ENCODE measurements around the gene CLDND2. TPM values are rescaled to one million over a fixed set of nuclear protein-coding genes. Genes with fewer than 3 reads are reported as not detected.

Gene CLDND2
- total RNA-seq, 1 donor from 2014 or later, result 0.84 TPM

DNA sequence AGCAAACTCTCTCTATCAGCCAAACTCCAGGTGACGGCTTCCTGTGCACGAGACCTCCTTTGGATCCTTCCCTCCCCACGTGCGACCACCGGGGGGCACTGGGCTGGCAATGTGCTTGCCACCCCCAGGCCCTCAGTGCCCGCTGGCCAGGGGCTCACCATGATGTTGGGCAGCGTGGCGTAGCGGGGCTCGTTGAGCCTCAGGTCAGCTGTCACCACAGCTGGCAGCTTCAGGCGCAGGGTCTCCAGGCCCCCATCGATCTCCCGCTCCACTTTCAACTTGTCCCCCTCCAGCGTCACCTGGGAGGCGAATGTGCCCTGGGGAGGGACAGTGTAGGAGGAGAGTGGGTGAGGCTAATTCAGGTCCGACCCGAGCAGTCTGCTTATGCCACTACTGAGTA lies 22.1 kb downstream of the CLDND2 start:
- no peaks in the 10 kb centered on the region for H3K9me3 Mint-ChIP-seq
- no peak for TF ChIP-seq CTCF (conservative IDR thresholded peaks at IDR 0.05)
- DNase-seq (ENCODE audit: low read depth, low spot score), result no peak
- peaks cover 6% of the 10 kb centered on the region for H3K27me3 Mint-ChIP-seq (ENCODE audit: low read depth)
- H3K27ac Mint-ChIP-seq (ENCODE audit: unreplicated experiment), result peak overlapping the region; percentile 78
- no peaks in the 10 kb centered on the region for H3K4me1 Mint-ChIP-seq
- no peak overlapping the region for H3K4me3 Mint-ChIP-seq
- H3K36me3 Mint-ChIP-seq (ENCODE audit: low read depth), result peaks cover 4% of the 10 kb centered on the region

GRCh38 chr19:51345076-51345620 lies 23.7 kb downstream of the CLDND2 start:
- H3K4me1 Mint-ChIP-seq, result no peaks in the 10 kb centered on the region
- H3K36me3 Mint-ChIP-seq (ENCODE audit: low read depth), result peaks cover 3% of the 10 kb centered on the region
- no peak for TF ChIP-seq CTCF (conservative IDR thresholded peaks at IDR 0.05)
- no peaks in the 10 kb centered on the region for H3K9me3 Mint-ChIP-seq
- no peak for DNase-seq (ENCODE audit: low read depth, low spot score)
- H3K27me3 Mint-ChIP-seq (ENCODE audit: low read depth), result peaks cover 15% of the 10 kb centered on the region
- no peak overlapping the region for H3K27ac Mint-ChIP-seq (ENCODE audit: unreplicated experiment)
- H3K4me3 Mint-ChIP-seq, result no peak overlapping the region

DNA sequence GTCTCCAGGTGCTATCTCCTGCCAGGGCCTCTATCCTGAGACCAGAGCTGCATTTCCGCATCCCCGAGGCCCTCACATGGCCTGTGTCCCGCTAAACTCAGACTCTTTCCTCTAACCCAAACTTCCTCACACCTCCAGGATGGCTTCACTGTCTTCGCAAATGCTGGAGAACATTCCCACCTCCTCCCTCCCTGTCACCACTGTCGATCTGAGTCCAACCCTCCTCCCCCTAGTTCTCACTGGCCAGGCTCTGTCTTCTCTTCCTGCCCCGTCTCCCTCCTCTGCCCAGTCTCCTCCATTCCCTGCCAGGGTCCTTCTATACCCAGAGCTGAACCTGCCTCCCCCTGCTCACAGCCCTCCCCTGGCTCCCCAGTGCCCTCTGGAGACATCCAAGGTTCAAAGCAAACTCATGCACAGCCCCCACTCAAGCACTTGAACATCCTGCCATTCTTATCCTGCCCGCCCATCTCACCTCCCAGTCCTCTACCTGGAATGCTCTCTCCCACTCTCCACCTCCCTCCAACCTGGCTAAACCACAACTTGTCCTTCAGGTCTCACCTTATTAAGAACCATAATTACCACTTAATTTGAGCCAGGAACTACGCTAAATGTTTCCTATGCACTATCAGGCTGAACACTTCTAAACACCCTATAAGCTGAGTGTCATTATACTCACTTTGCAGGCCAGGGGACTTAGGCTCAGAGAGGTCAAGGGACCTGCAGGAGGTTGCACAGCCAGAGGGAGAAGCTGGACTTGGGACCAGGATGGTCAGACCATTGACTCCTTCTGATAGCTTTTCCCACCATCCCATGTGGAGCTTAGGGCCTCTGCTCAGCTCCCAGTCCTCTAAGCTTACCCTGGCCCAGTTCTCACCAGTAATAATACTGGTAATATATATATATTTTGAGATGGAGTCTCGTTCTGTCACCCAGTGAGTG lies 25.9 kb downstream of the CLDND2 start:
- Mint-ChIP-seq H3K27ac (ENCODE audit: unreplicated experiment) (peak overlapping the region; percentile 86), H3K27me3 (ENCODE audit: low read depth) (peaks cover 15% of the 10 kb centered on the region), H3K9me3 (no peaks in the 10 kb centered on the region), H3K36me3 (ENCODE audit: low read depth) (peaks cover 3% of the 10 kb centered on the region), H3K4me1 (peaks cover 12% of the 10 kb centered on the region), H3K4me3 (peak overlapping the region; percentile 39)
- TF ChIP-seq CTCF (conservative IDR thresholded peaks at IDR 0.05), result no peak
- no peak for DNase-seq (ENCODE audit: low read depth, low spot score)

DNA sequence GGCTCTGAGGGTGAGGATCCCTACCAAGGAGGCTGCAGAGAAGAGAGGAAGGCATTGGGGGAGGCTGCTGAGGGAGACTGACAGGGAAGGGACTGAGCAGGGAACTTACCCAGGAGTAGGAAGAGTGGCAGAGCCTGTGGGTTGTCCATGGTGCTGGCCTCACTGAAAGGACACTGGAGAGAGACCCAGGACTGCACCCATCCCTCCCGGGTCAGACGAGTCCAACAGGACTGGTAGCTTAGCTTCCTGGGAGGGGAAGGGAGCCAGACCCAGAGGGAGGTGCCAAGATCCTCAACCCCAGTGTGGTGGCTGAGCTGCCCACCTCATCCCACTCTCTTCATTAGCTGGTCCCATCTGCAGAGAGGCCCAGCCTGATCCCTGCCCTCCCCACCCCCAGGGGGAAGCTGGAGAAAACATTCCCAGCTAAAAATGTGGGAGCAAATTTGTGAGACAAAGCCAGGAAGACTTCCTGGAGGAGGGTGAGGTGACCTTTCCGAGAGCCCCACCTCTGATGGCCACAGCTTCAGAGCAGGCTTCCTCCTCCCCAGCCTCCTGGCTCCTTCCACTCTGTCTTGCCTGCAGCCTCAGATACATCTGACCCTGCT lies 26.7 kb downstream of the CLDND2 start, which contains the start of gene VSIG10L:
Gene VSIG10L (minus strand): TSS at position 164 of the 605 bp plus-strand sequence. CDS start 15 bp downstream, at position 149.
- H3K9me3 Mint-ChIP-seq, result no peaks in the 10 kb centered on the region
- H3K36me3 Mint-ChIP-seq (ENCODE audit: low read depth), result no peaks in the 10 kb centered on the region
- H3K27ac Mint-ChIP-seq (ENCODE audit: unreplicated experiment), result peak within 1 kb of the TSS; percentile 86
- H3K27me3 Mint-ChIP-seq (ENCODE audit: low read depth), result peaks cover 15% of the 10 kb centered on the region
- H3K4me3 Mint-ChIP-seq, result peak within 1 kb of the TSS; percentile 58
- TF ChIP-seq CTCF (conservative IDR thresholded peaks at IDR 0.05), result no peak
- no peak for DNase-seq (ENCODE audit: low read depth, low spot score)
- peaks cover 12% of the 10 kb centered on the region for H3K4me1 Mint-ChIP-seq

DNA sequence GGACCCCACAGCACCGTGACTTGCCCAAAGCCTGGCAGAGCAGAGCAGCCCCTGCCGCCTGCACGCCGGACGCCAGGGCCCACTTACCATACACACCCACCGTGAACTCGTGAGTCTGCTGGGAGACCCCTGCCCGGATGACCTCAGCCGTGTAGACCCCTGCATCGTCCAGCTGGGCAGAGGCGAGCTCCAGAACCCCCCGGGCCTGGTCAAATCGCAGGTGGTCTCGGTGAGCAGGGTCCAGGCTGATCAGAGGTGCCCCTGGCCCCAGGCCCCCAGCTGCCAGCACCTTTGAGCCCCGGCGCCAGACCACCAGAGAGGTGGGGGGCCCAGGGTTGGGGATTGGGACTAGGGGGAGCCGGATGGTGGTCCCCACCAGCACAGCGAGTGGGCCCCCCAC lies 27.7 kb downstream of the CLDND2 start:
- Mint-ChIP-seq H3K4me1 (peaks cover 12% of the 10 kb centered on the region), H3K36me3 (ENCODE audit: low read depth) (no peaks in the 10 kb centered on the region), H3K4me3 (peak overlapping the region; percentile 58), H3K9me3 (no peaks in the 10 kb centered on the region), H3K27me3 (ENCODE audit: low read depth) (peaks cover 15% of the 10 kb centered on the region), H3K27ac (ENCODE audit: unreplicated experiment) (no peak overlapping the region)
- TF ChIP-seq CTCF (conservative IDR thresholded peaks at IDR 0.05), result no peak
- DNase-seq (ENCODE audit: low read depth, low spot score), result no peak

Data from neural crest cell (in vitro differentiated cells).